ENCODE results near the gene GRAMD1A. TPM values are rescaled to one million over a fixed set of nuclear protein-coding genes. Genes with fewer than 3 reads are reported as not detected.

Gene GRAMD1A
- total RNA-seq, 2 experiments from 2014 or later = 221 to 229 TPM

GRCh38 chr19:35033067-35034004 lies 33.2 kb downstream of the GRAMD1A start:
- ATAC-seq (ENCODE audit: poor library complexity) = no peak

DNA sequence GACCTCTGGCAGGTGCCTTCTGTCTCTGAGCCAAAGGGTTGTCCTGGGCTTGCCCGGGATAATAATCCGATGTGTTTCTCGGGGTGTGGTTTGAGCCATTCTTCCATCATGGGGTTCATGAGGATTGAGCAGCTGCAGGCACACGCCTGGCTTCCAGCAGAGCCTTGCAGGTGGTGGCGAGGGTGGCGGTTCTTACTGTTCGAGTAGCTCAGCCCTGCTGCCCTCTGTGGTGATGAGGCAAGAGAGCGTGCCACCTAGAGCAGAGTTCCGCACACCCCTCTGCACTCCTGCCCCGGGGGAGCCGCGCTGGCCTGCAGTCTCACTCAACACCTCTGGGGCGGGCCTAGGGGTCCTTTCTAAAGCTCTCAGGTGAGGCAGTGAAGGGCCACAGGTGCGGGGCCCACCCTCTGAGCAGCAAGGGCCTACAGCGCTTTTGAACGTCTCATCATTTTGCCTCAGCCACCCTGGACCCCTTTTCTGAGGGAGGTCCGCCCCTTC lies 33.9 kb downstream of the GRAMD1A start:
- TF ChIP-seq, protein P1, sequence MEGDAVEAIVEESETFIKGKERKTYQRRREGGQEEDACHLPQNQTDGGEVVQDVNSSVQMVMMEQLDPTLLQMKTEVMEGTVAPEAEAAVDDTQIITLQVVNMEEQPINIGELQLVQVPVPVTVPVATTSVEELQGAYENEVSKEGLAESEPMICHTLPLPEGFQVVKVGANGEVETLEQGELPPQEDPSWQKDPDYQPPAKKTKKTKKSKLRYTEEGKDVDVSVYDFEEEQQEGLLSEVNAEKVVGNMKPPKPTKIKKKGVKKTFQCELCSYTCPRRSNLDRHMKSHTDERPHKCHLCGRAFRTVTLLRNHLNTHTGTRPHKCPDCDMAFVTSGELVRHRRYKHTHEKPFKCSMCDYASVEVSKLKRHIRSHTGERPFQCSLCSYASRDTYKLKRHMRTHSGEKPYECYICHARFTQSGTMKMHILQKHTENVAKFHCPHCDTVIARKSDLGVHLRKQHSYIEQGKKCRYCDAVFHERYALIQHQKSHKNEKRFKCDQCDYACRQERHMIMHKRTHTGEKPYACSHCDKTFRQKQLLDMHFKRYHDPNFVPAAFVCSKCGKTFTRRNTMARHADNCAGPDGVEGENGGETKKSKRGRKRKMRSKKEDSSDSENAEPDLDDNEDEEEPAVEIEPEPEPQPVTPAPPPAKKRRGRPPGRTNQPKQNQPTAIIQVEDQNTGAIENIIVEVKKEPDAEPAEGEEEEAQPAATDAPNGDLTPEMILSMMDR (IDR thresholded peaks at IDR 0.05) = no peak
- H3K27ac ChIP-seq (ENCODE audit: low read depth in 1 of 2, low read length in 2 of 2) = no peak overlapping the region
- Mint-ChIP-seq H3K27me3 (peaks cover 24% of the 10 kb centered on the region), H3K9me3 (no peaks in the 10 kb centered on the region), H3K4me3 (no peak overlapping the region), H3K27ac (no peak overlapping the region), H3K36me3 (ENCODE audit: low read depth) (no peaks in the 10 kb centered on the region), H3K4me1 (ENCODE audit: low read depth) (peaks cover 16% of the 10 kb centered on the region)
- DNase-seq = peak in 1 of 14 experiments; percentile 17
- intact Hi-C loops (cut with DNase I, micrococcal nuclease) = no loop called here
- ChIA-PET POLR2A (no interaction called here), CTCF (no interaction called here)
- no peaks in the 10 kb centered on the region for H3K36me3 ChIP-seq (ENCODE audit: insufficient read depth, low read length)
- peaks cover 17% of the 10 kb centered on the region for H3K4me1 ChIP-seq (ENCODE audit: insufficient read depth, low read length)
- no peak overlapping the region for H3K4me3 ChIP-seq (ENCODE audit: low read length)
- H3K27me3 ChIP-seq (ENCODE audit: control insufficient read depth in 1 of 2, insufficient read depth in 2 of 2, low read length in 2 of 2) = peaks cover 6 to 19% of the 10 kb centered on the region in 2 experiments
- no peak for ATAC-seq (ENCODE audit: poor library complexity)
- H3K9me3 ChIP-seq (ENCODE audit: control insufficient read depth in 1 of 2, insufficient read depth in 1 of 2, low read length in 2 of 2) = no peaks in the 10 kb centered on the region

More at GRCh38 chr19:35033067-35034004, 33.2 kb downstream of the GRAMD1A start:
- Histone ChIP-seq H3K27me3 (ENCODE audit: control insufficient read depth in 1 of 2, insufficient read depth in 2 of 2, low read length in 2 of 2) (peaks cover 6 to 19% of the 10 kb centered on the region in 2 experiments), H3K9me3 (ENCODE audit: control insufficient read depth in 1 of 2, insufficient read depth in 1 of 2, low read length in 2 of 2) (no peaks in the 10 kb centered on the region), H3K27ac (ENCODE audit: low read depth in 1 of 2, low read length in 2 of 2) (no peak overlapping the region), H3K36me3 (ENCODE audit: insufficient read depth, low read length) (no peaks in the 10 kb centered on the region), H3K4me3 (ENCODE audit: low read length) (no peak overlapping the region), H3K4me1 (ENCODE audit: insufficient read depth, low read length) (peaks cover 15% of the 10 kb centered on the region)
- no peaks in the 10 kb centered on the region for H3K9me3 Mint-ChIP-seq
- intact Hi-C loops (cut with DNase I, micrococcal nuclease) = no loop called here
- peaks cover 24% of the 10 kb centered on the region for H3K27me3 Mint-ChIP-seq
- H3K4me3 Mint-ChIP-seq = no peak overlapping the region
- no peak overlapping the region for H3K27ac Mint-ChIP-seq
- TF ChIP-seq, protein P1 (IDR thresholded peaks at IDR 0.05) = no peak
- H3K36me3 Mint-ChIP-seq (ENCODE audit: low read depth) = peaks cover 2% of the 10 kb centered on the region
- peaks cover 12% of the 10 kb centered on the region for H3K4me1 Mint-ChIP-seq (ENCODE audit: low read depth)
- ChIA-PET CTCF (no interaction called here), POLR2A (no interaction called here)
- no peak for DNase-seq

- TF ChIP-seq, protein P1 (IDR thresholded peaks at IDR 0.05) = no peak
- Mint-ChIP-seq H3K36me3 (ENCODE audit: low read depth) (no peaks in the 10 kb centered on the region), H3K4me1 (ENCODE audit: low read depth) (peaks cover 19% of the 10 kb centered on the region), H3K27me3 (peaks cover 24% of the 10 kb centered on the region), H3K27ac (no peak overlapping the region), H3K4me3 (no peak overlapping the region), H3K9me3 (no peaks in the 10 kb centered on the region)
- H3K27me3 ChIP-seq (ENCODE audit: control insufficient read depth in 1 of 2, insufficient read depth in 2 of 2, low read length in 2 of 2) = peaks cover 6 to 19% of the 10 kb centered on the region in 2 experiments
- ChIA-PET POLR2A (no interaction called here), CTCF (no interaction called here)
- no peak overlapping the region for H3K27ac ChIP-seq (ENCODE audit: low read depth in 1 of 2, low read length in 2 of 2)
- intact Hi-C loops (cut with DNase I, micrococcal nuclease) = no loop called here
- no peaks in the 10 kb centered on the region for H3K36me3 ChIP-seq (ENCODE audit: insufficient read depth, low read length)
- DNase-seq (no peak), ATAC-seq (ENCODE audit: poor library complexity) (no peak)
- peaks cover 21% of the 10 kb centered on the region for H3K4me1 ChIP-seq (ENCODE audit: insufficient read depth, low read length)
- H3K9me3 ChIP-seq (ENCODE audit: control insufficient read depth in 1 of 2, insufficient read depth in 1 of 2, low read length in 2 of 2) = no peaks in the 10 kb centered on the region
- H3K4me3 ChIP-seq (ENCODE audit: low read length) = no peak overlapping the region
Measured at GRCh38 chr19:35034588-35035382, 34.7 kb downstream of the GRAMD1A start.

All from CD4-positive, alpha-beta T cell (primary cell).